Activated B cell treated with CpG ODN at 0.5 μM for 24 hours (primary cell): ENCODE data around the gene POFUT2. TPM values are rescaled to one million over a fixed set of nuclear protein-coding genes. Genes with fewer than 3 reads are reported as not detected.

Experiments used
- ATAC-seq: fragments of 200-7000 bp; cut with Tn5 transposase; one replicate; pipeline ENCODE4 v1.10.0; 2021; ENCODE audit warnings: low read depth, mild to moderate bottlenecking, moderate library complexity
- CTCF ChIA-PET: fragments of 350-600 bp; sonication (Branson Sonifier 250); formaldehyde crosslinking; loops from one replicate; lab custom pipeline; 2021; ENCODE audit warnings: antibody characterized with exemption; lab: Charles Lee
- POLR2A ChIA-PET: fragments of 350-600 bp; sonication (Branson Sonifier 250); formaldehyde crosslinking; loops from one replicate; lab custom pipeline; 2021; ENCODE audit warnings: antibody characterized with exemption; lab: Charles Lee
- DNase-seq: peaks from one replicate; pipeline ENCODE4 v3.0.0; 2022
- H3K27ac Mint-ChIP-seq: one replicate; pipeline ENCODE4 v1.8.0; 2020; ENCODE audit warnings: mixed read lengths
- H3K27me3 Mint-ChIP-seq: one replicate; pipeline ENCODE4 v1.8.0; 2021; ENCODE audit warnings: mixed read lengths
- H3K36me3 Mint-ChIP-seq: one replicate; pipeline ENCODE4 v1.8.0; 2021; ENCODE audit warnings: low read depth, mixed read lengths
- H3K4me1 Mint-ChIP-seq: one replicate; pipeline ENCODE4 v1.8.0; 2021; ENCODE audit warnings: mixed read lengths
- H3K4me3 Mint-ChIP-seq: one replicate; pipeline ENCODE4 v1.8.0; 2020; ENCODE audit warnings: mild to moderate bottlenecking, mixed read lengths
- H3K9me3 Mint-ChIP-seq: one replicate; pipeline ENCODE4 v1.8.0; 2020; ENCODE audit warnings: mixed read lengths
- intact Hi-C: fragments of 100-400 bp; cut with micrococcal nuclease; formaldehyde crosslinking; loops from one replicate; pipeline ENCODE4 v1.15.1; 2024
- total RNA-seq: library from RNA; stranded (reverse); gene quantifications from 2 replicates; pipeline ENCODE4 v1.2.3, GENCODE V29; 2022
- TF ChIP-seq, protein P1 (sequence below): fragments of 200-600 bp; IDR thresholded peaks from one replicate; pipeline ENCODE4 v1.8.0; 2022; ENCODE audit warnings: antibody characterized with exemption, mild to moderate bottlenecking

The POFUT2 gene
- total RNA-seq, 1 donor from 2014 or later: 21.4 TPM

DNA sequence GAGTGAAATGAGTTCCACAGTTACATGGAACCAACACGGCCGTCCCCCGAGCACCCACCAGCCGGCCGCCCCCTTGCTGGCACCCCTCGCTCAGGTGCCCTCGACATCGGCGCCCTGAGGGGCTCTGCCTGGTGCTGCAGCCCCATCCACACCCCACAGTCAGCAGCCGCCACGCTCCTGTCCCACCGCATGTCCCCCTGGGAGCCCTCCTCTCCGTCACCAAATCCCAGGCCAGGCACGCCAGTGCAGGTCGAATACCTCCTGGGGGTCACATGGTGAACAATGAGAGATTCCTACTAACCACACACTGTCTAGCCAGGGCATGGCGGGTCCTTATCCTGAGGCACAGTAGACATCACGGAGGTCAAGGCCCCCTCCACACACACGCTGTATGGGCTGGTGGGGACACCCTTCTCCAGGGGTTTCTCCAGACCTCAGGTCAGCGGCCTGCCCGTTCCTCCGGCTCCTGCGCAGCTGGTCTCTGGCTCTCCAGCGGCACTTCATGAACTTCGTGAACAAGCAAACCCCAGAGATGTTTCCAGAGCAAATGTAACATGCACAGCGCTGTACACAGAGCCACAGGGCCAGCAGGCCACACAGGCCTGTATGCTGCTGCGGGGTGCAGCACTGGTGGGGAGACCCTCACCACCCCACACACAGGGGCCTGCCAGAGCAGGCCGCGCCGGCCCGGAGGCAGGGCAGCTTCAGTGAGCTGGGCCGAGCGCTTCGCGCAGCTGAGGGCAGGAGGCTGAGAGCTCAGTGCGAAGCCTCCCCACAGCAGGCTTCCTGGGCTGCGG lies 21.8 kb downstream of the POFUT2 start:
- CTCF ChIA-PET: no interaction called here
- Mint-ChIP-seq H3K4me1 (no peaks in the 10 kb centered on the region), H3K9me3 (peaks cover 3% of the 10 kb centered on the region), H3K36me3 (peaks cover 53% of the 10 kb centered on the region), H3K4me3 (no peak overlapping the region), H3K27me3 (no peaks in the 10 kb centered on the region), H3K27ac (no peak overlapping the region)
- DNase-seq (peak; percentile 8), ATAC-seq (no peak)
- intact Hi-C loops: no loop called here
- POLR2A ChIA-PET: no interaction called here
- TF ChIP-seq, protein P1, sequence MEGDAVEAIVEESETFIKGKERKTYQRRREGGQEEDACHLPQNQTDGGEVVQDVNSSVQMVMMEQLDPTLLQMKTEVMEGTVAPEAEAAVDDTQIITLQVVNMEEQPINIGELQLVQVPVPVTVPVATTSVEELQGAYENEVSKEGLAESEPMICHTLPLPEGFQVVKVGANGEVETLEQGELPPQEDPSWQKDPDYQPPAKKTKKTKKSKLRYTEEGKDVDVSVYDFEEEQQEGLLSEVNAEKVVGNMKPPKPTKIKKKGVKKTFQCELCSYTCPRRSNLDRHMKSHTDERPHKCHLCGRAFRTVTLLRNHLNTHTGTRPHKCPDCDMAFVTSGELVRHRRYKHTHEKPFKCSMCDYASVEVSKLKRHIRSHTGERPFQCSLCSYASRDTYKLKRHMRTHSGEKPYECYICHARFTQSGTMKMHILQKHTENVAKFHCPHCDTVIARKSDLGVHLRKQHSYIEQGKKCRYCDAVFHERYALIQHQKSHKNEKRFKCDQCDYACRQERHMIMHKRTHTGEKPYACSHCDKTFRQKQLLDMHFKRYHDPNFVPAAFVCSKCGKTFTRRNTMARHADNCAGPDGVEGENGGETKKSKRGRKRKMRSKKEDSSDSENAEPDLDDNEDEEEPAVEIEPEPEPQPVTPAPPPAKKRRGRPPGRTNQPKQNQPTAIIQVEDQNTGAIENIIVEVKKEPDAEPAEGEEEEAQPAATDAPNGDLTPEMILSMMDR: no peak

DNA sequence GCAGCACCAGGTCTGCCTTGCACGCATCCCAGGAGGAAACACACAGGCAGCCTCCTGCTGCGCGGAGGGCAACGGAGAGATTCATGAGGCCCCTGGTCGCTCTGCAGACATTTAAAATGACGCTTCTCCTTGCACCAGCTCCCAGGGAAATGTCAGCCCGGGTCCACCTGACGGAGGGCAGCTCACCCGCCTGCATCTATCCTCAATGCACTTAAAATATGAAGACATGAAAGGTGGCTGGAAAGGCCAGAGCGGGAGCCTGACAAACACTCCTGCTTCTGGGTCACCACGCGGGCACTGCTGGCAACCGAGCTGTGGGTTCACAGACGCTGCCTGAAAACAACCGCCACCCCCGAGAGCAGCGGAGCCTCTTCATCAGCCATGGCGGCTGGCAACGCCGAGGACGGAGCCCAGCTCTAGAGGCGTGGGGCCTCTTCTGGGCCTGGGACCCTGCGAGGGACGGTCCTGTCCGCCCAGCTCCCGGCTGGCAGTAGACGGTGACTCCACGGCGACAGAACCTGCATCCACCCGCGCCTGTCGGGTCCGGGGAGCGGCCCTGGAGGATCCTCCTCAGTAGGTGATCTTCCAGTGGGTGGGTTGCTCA lies 22.7 kb downstream of the POFUT2 start:
- Mint-ChIP-seq H3K36me3 (peaks cover 53% of the 10 kb centered on the region), H3K4me1 (no peaks in the 10 kb centered on the region), H3K9me3 (no peaks in the 10 kb centered on the region), H3K27ac (no peak overlapping the region), H3K4me3 (no peak overlapping the region), H3K27me3 (no peaks in the 10 kb centered on the region)
- peak; percentile 7 for DNase-seq
- intact Hi-C loops: no loop called here
- ChIA-PET CTCF (no interaction called here), POLR2A (no interaction called here)
- ATAC-seq: no peak
- TF ChIP-seq, protein P1: no peak

DNA sequence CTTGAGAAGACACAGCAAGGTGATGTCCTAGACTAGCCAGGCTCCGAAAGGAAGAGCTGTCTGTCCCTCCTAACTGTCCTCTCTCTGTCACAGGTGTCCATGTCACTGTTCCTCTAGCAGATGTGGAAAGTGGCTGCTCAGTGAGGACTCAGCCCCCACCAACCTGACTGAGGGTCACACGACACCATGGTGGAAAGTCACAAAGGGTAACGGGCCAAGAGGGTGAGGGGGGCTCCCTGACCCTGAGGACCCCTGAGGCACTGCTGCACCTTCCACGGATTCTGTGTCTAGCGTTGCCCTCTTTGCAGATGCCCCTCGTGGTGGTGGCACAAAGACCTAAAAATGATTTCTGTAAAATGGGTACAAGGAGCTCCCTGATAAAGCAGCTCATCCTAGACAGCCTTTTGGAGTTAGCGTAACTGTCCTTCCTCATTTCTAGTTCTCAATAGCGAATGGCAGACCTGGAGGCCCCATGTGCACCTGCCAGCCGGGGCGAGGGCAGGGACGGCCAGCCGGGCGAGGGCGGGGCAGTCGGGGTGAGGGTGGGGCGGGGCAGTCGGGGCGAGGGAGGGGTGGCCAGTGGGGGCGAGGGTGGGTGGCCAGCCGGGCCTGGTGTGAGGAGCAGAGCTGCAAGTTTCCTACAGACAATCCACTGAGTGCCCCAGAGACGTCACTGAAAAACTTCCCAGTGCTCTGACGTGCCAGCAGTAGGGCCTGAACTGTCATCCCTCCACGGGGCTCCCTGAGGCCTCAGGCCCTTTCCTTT lies 23.4 kb downstream of the POFUT2 start:
- Mint-ChIP-seq H3K27ac (no peak overlapping the region), H3K36me3 (peaks cover 52% of the 10 kb centered on the region), H3K4me1 (no peaks in the 10 kb centered on the region), H3K4me3 (no peak overlapping the region), H3K27me3 (no peaks in the 10 kb centered on the region), H3K9me3 (no peaks in the 10 kb centered on the region)
- TF ChIP-seq, protein P1: no peak
- intact Hi-C loops: no loop called here
- ATAC-seq (no peak), DNase-seq (peak; percentile 4)
- ChIA-PET POLR2A (no interaction called here), CTCF (no interaction called here)

DNA sequence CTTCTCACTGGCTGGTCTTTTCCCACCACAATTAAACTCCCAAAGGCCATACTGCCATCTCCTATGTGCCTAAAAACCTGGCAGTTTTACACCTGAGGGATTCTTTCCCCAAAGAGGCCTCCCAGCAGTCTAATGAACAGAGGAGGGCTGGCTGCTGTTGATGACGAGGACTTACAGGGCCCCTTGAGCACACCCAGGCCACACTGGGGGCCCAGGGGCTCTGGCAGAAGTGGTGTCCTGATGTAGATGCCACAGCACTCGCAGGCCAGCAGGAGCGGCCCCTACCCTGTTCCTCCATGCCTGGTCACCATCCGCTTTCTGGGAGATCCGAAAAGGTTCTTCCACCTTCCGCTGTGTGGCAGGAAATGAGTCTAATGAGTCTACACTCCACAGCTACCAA lies 24.2 kb downstream of the POFUT2 start:
- intact Hi-C loops: no loop called here

More for the DNA sequence above, 24.2 kb downstream of the POFUT2 start:
- Mint-ChIP-seq H3K4me1 (no peaks in the 10 kb centered on the region), H3K27me3 (no peaks in the 10 kb centered on the region), H3K27ac (no peak overlapping the region), H3K36me3 (peaks cover 52% of the 10 kb centered on the region), H3K9me3 (no peaks in the 10 kb centered on the region), H3K4me3 (no peak overlapping the region)
- ChIA-PET POLR2A (no interaction called here), CTCF (no interaction called here)
- TF ChIP-seq, protein P1: no peak
- no peak for ATAC-seq
- no peak for DNase-seq
